ENCODE results near the gene GLCCI1. TPM values are rescaled to one million over a fixed set of nuclear protein-coding genes. Genes with fewer than 3 reads are reported as not detected.

GLCCI1 gene
- total RNA-seq, 1 experiment from 2014 or later: 4.6 TPM

- RAD21 ChIA-PET (ENCODE audit: low non-redundant PET in 1 of 2, low total read pairs in 2 of 2, uncharacterized antibody in 2 of 2, unreplicated experiment in 2 of 2): no interaction called here
- no peaks in the 10 kb centered on the region for H3K36me3 ChIP-seq (ENCODE audit: control insufficient read depth in 1 of 2, insufficient read depth in 2 of 2, low read length in 2 of 2)
- CTCF ChIA-PET: no interaction called here
- H4K20me1 ChIP-seq (ENCODE audit: insufficient read depth): no peaks in the 10 kb centered on the region
- H3K27me3 ChIP-seq (ENCODE audit: insufficient read depth, low read length): no peaks in the 10 kb centered on the region
- H3K79me2 ChIP-seq (ENCODE audit: insufficient read depth, low read length): no peaks in the 10 kb centered on the region
- no peak for ATAC-seq
- no peak overlapping the region for H3K4me2 ChIP-seq (ENCODE audit: low read length)
- no TSS peak for BruUV-seq (replicated peaks)
- no peaks in the 10 kb centered on the region for H3K9me2 ChIP-seq (ENCODE audit: insufficient read depth)
- TF ChIP-seq SRF (IDR thresholded peaks at IDR 0.05; ENCODE audit: low read depth) (no peak), ZFX (IDR thresholded peaks at IDR 0.05) (no peak), SP1 (IDR thresholded peaks at IDR 0.05; ENCODE audit: low read depth) (no peak), JUND (IDR thresholded peaks at IDR 0.05) (no peak), ZNF274 (IDR thresholded peaks at IDR 0.05; ENCODE audit: low read depth, low read length) (no peak), FOSL1 (IDR thresholded peaks at IDR 0.05; ENCODE audit: low read depth) (no peak), SIN3A (IDR thresholded peaks at IDR 0.05; ENCODE audit: low read depth) (no peak), EZH2 (IDR thresholded peaks at IDR 0.05) (no peak), POLR2A (IDR thresholded peaks at IDR 0.05; ENCODE audit: borderline replicate concordance, extremely low read depth, insufficient read depth, insufficient read length) (no peak), RAD21 (IDR thresholded peaks at IDR 0.05; ENCODE audit: low read depth) (no peak), YY1 (IDR thresholded peaks at IDR 0.05; ENCODE audit: extremely low read depth, insufficient replicate concordance, low read depth, low read length) (no peak)
- TF ChIP-seq, protein P1, sequence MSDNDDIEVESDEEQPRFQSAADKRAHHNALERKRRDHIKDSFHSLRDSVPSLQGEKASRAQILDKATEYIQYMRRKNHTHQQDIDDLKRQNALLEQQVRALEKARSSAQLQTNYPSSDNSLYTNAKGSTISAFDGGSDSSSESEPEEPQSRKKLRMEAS (IDR thresholded peaks at IDR 0.05): no peak
- TF ChIP-seq, protein P2, sequence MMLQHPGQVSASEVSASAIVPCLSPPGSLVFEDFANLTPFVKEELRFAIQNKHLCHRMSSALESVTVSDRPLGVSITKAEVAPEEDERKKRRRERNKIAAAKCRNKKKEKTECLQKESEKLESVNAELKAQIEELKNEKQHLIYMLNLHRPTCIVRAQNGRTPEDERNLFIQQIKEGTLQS (IDR thresholded peaks at IDR 0.05): no peak
- H3K9me3 ChIP-seq (ENCODE audit: control insufficient read depth in 1 of 2, insufficient read depth in 1 of 2, low read depth in 1 of 2, low read length in 2 of 2): no peaks in the 10 kb centered on the region
- H3K9ac ChIP-seq (ENCODE audit: low read length): no peak overlapping the region
- POLR2A ChIA-PET: no interaction called here
- H3K4me1 ChIP-seq (ENCODE audit: control insufficient read depth in 1 of 2, insufficient read depth in 2 of 2, low read length in 2 of 2): no peaks in the 10 kb centered on the region
- no peak overlapping the region for H2AFZ ChIP-seq (ENCODE audit: low read depth, low read length, poor library complexity, severe bottlenecking)
- no peak for DNase-seq (ENCODE audit: low read depth, low spot score)
- intact Hi-C loops (cut with micrococcal nuclease): no loop called here
- H3K27ac ChIP-seq (ENCODE audit: low read depth, low read length): no peak overlapping the region
- H3K4me3 ChIP-seq (replicated peaks in 1 of 2; ENCODE audit: low read depth in 1 of 2, low read length in 2 of 2): no peak overlapping the region
Measured at GRCh38 chr7:8015100-8015745, 46.6 kb downstream of the GLCCI1 start.

DNA sequence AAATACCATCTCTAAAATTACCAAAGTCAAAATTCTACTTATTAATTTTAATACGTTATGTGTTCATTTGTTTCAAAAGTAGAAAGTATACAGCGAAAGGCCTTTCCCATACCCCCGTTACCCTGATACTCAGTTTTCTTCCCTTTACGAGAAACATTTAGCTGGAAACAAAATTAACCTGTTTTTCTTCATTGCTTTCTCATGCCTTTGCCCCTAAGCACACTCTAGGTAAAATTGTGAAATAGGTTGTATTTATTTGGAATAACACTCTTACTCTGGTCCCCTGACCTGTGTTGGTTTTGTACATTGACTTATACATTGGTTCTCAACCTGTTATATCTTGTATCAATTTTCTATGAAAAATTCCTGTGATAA is 47.1 kb downstream of the GLCCI1 start:
- no peaks in the 10 kb centered on the region for H3K9me3 ChIP-seq (ENCODE audit: control insufficient read depth in 1 of 2, insufficient read depth in 1 of 2, low read depth in 1 of 2, low read length in 2 of 2)
- no peak overlapping the region for H3K9ac ChIP-seq (ENCODE audit: low read length)
- H4K20me1 ChIP-seq (ENCODE audit: insufficient read depth): no peaks in the 10 kb centered on the region
- BruUV-seq (replicated peaks): no TSS peak
- H3K4me2 ChIP-seq (ENCODE audit: low read length): no peak overlapping the region
- H3K4me3 ChIP-seq (replicated peaks in 1 of 2; ENCODE audit: low read depth in 1 of 2, low read length in 2 of 2): no peak overlapping the region
- DNase-seq (ENCODE audit: low read depth, low spot score) (no peak), ATAC-seq (no peak)
- H3K27me3 ChIP-seq (ENCODE audit: insufficient read depth, low read length): no peaks in the 10 kb centered on the region
- intact Hi-C loops (cut with micrococcal nuclease): no loop called here
- H3K9me2 ChIP-seq (ENCODE audit: insufficient read depth): no peaks in the 10 kb centered on the region
- RAD21 ChIA-PET (ENCODE audit: low non-redundant PET in 1 of 2, low total read pairs in 2 of 2, uncharacterized antibody in 2 of 2, unreplicated experiment in 2 of 2): no interaction called here
- POLR2A ChIA-PET: no interaction called here
- TF ChIP-seq RAD21 (IDR thresholded peaks at IDR 0.05; ENCODE audit: low read depth) (no peak), CEBPB (IDR thresholded peaks at IDR 0.05; ENCODE audit: low read depth) (no peak), ZNF274 (IDR thresholded peaks at IDR 0.05; ENCODE audit: low read depth, low read length) (no peak), ZFX (IDR thresholded peaks at IDR 0.05) (no peak), CBX3 (IDR thresholded peaks at IDR 0.05; ENCODE audit: low read depth) (no peak), POLR2A (IDR thresholded peaks at IDR 0.05; ENCODE audit: borderline replicate concordance, extremely low read depth, insufficient read depth, insufficient read length) (no peak), SP1 (IDR thresholded peaks at IDR 0.05; ENCODE audit: low read depth) (no peak)
- TF ChIP-seq, protein P3, sequence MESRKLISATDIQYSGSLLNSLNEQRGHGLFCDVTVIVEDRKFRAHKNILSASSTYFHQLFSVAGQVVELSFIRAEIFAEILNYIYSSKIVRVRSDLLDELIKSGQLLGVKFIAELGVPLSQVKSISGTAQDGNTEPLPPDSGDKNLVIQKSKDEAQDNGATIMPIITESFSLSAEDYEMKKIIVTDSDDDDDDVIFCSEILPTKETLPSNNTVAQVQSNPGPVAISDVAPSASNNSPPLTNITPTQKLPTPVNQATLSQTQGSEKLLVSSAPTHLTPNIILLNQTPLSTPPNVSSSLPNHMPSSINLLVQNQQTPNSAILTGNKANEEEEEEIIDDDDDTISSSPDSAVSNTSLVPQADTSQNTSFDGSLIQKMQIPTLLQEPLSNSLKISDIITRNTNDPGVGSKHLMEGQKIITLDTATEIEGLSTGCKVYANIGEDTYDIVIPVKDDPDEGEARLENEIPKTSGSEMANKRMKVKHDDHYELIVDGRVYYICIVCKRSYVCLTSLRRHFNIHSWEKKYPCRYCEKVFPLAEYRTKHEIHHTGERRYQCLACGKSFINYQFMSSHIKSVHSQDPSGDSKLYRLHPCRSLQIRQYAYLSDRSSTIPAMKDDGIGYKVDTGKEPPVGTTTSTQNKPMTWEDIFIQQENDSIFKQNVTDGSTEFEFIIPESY (IDR thresholded peaks at IDR 0.05; ENCODE audit: extremely low read depth, insufficient replicate concordance, low read length): no peak
- TF ChIP-seq, protein P1 (IDR thresholded peaks at IDR 0.05): no peak
- TF ChIP-seq, protein P2 (IDR thresholded peaks at IDR 0.05): no peak
- no peaks in the 10 kb centered on the region for H3K36me3 ChIP-seq (ENCODE audit: control insufficient read depth in 1 of 2, insufficient read depth in 2 of 2, low read length in 2 of 2)
- no peak overlapping the region for H3K27ac ChIP-seq (ENCODE audit: low read depth, low read length)
- H2AFZ ChIP-seq (ENCODE audit: low read depth, low read length, poor library complexity, severe bottlenecking): no peak overlapping the region
- no peaks in the 10 kb centered on the region for H3K79me2 ChIP-seq (ENCODE audit: insufficient read depth, low read length)
- H3K4me1 ChIP-seq (ENCODE audit: control insufficient read depth in 1 of 2, insufficient read depth in 2 of 2, low read length in 2 of 2): no peaks in the 10 kb centered on the region
- CTCF ChIA-PET: no interaction called here

All from HCT116 (cell line).